Kidney glomerular epithelial cell (primary cell): Measurements from ENCODE around the gene MRGPRE.

Experiments
- DNase-seq: peaks from one replicate; lab custom pipeline; 2025; lab: John Stamatoyannopoulos, UW

Gene MRGPRE

DNA sequence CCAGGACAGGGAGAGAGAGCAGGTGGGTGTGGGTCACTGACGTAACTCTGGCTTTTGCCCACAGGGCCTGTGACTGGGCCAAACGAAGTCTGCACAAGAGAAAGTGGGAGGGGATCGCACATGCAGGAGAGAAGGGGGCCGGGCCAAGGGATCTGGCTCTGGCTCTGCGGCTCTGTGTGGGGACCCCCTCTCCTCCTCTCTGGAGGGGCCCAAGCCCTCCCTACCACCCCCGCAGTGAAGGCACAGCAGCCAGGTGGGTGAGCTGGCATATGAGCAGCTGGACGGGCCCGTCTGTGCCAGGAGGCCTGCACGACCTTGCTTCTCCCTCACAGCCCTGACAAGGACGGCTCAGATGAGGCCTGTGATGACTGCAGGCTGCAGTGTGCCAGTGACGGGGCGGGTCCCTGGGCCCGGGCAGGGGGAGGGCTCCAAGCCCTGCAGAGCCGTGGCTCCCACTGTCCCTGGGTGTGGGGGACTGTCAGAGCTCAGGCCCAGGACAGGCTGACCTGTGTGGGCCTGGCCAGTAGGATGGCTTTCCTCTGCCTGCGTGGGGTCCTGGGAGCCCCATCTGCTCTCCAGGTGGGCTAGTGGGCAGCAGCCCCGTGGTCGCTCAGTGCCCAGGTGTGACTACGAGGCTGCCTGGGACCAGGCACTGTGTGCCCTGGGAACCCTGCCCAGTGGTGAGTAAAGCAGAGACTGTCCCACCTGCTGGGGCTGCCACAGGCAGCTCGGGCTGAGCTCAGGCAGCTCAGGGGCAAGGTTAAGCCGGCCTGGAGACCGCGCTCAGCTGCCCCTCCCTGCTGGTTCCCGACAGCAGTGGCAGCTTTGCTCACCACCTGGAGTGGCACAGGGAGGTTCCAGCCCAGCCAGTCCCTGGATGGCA is 35.8 kb downstream of the MRGPRE start:
- no peak for DNase-seq

DNA sequence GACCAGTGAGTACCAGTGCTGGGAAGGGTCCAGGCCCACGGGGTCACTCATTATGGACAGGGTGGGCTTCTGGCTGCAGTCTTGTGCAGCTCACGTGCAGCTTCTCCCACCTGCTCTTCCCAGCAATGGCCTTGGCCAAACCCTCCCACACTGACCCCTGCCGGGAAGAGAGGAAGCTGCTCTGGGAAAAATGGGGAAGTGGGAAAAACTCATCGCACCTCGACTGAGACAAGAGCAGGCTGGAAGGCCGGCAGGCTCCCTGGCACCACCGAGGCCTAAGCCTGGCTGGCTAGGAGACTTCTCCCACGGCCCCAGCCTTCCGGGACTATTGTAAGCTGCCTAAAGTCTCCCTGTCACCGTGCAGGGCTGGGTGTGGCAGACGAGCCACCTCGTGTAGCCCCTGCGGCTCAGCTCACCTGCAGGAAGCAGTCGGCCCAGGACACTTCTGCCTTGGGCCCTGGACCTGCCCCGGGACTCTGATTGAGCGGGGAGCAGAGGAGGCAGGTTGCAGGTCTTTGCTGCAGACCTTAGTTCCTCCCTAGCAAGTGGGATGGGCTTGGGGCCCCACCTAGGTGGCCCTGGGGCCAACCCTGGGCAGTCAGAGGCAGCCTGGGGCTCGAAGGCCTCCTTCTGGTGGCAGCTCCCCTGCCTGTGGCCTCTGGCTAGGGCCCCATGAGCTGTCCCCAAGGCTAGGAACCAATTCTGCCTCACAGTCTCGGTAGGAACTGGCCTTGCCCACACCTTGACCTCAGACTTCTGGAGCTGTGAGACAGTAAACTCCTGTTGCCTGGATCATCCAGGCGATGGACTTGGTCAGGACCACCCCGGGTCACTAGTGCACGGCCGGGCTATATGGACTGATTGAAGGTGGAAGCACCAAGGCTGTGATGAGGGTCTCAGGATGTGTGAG is 36.7 kb downstream of the MRGPRE start:
- no peak for DNase-seq

DNA sequence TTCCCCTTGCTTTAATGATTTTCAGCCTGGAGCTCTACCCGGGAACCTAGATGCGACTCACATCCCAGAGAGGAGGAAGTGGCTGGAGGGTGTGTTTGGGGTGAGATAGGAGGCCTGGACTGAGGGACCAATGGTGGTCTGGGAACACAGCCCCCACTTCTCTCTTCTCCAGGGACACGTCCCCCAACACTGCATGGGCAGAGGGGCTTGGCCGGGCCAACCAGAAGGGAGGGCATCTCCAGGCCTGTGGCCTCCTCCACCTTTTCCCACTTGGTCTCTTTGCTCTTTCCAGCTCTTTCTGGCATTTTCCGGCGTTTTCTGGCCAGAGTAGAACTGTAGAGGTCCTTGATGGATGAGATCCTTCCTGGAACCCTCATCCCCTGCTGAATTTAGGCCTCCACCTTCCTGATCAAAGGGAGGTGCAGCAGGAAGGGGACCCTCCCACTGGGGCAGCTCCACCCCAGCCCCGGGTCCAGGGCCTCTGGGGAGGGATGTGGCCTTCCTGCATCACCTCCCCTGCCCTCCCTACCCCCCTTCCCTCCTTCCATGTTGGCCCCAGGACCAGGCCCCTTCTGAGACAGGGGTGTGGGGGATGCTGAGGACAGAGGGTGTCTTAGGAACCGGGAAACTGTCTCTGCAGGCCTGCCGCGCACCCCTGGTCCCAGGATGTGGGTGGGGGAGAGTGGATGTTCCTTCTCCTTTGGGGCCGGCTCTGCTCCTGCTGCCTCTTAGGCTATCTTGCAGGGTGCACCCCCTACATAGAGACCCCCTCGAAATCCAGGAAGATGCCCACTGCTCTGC is 38.0 kb downstream of the MRGPRE start:
- no peak for DNase-seq

DNA sequence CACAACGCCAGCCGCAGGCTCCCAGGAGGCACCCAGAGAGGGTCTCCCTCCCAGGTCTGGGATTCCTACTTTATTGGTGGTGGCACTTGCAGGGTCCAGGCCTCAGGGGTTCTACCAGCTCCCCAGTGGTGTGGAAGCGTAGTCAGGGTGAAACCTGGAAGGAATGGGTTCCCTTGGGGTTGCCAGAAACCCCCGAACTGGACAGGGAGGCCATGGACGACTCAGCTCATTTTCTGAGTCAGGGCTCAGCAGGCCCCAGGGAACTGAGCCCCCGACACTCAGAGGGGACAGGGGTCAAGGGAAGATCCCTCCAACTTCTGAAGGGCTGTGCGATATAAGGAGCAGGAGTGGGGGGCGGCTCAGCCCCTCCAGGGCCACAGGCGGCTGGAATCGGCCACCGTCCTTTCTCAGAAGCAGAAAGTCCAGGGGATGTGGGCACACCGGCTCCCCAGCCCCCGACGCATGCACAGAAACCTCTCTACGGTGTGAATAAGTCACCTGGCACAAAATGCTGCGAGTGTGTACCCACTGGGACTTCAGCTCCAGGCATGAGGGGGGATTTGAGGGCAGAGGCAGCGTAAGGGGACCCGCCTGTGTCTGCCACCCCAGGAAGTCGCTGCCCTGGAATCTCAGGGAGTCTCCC is 38.7 kb downstream of the MRGPRE start:
- DNase-seq: no peak

DNA sequence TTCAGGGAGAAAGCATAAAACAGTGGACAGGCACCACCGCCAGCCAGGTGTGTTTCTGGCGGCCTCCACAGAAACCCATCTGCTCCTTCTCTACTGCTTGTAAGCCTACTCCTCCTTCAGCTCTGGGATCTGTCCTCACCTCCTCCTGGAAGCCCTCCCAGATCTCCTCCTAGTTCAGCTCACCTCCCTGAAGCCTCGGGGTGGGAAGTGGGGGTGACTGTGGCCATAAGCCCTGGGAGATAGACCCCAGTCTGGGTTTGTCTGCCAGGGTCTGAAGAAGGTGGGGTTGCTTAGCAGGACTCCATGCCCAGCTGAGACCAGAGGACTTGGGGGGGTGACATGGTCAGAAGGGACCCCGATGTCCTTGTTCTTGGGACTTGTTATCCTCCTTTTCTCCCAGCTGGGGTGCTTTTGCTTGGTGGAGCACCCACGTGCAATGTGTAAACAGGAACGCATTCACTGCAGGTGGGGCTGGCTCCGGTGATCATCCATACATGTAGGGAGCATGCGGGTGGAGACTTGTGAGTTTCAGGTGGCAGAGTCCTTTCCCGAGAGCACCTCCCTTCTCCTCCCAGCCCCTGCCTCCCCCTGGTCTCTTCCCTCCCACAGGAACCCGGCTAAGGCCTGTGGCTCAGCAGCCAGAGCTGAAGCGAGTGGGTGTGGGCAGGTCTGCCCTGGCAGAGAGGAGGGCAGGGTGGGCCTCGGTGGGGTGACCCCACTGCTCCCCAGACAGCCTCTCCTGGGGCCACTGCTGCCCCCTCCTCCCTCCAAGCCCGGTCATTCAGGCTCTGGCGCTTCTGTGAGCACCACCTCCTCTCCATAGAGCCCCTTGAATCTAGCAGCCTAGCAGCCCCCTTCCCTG is 39.5 kb downstream of the MRGPRE start:
- no peak for DNase-seq

DNA sequence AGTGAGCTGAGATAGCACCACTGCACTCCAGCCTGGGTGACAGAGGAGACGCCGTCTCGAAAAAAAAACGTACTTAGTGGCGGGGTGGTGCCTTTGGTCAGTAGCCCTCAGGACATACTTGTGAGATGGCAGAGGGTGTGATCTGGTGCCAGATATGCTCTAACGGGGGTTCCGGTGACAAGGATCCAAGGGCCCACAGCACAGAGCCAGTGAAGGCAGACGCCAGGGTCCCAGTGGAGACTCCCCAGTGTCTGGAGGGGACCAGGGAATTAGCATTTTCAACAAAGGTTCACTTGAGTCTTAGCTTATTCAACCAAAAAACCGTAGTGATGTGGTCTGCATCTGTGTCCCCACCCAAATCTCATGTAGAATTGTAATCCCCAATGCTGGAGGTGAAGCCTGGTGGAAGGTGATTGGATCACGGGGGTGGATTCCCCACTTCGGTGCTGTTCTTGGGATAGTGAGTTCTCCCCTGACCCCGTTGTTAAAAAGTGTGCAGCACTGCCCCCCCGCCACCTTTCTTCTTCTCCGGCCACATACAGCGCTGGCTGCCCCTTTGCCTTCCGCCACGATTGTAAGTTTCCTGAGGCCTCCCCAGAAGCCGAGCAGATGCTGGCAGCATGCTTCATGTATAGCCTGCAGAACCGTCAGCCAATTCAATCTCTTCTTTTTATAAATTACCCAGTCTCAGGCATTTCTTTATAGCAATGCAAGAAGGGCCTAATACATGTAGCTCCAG is 40.5 kb downstream of the MRGPRE start:
- no peak for DNase-seq

DNA sequence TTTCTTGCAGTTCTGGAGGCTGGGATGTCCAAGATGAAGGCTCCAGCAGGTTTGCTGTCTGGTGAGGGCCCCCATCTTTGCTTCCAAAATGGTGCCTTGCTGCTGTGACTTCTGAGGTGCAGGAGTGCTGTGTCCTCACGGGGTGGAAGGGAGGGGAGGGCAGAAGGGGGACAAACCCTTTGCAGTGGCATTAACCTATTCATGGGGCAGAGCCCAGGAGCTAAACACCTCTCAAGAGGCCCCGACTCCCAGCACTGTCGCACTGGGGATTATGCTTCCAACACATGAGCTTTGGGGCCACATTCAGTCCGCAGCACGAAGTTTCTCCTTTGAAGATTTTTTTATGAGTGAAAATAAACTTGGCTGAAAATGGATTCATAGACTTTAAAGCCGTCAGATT is 41.6 kb downstream of the MRGPRE start:
- DNase-seq: no peak

DNA sequence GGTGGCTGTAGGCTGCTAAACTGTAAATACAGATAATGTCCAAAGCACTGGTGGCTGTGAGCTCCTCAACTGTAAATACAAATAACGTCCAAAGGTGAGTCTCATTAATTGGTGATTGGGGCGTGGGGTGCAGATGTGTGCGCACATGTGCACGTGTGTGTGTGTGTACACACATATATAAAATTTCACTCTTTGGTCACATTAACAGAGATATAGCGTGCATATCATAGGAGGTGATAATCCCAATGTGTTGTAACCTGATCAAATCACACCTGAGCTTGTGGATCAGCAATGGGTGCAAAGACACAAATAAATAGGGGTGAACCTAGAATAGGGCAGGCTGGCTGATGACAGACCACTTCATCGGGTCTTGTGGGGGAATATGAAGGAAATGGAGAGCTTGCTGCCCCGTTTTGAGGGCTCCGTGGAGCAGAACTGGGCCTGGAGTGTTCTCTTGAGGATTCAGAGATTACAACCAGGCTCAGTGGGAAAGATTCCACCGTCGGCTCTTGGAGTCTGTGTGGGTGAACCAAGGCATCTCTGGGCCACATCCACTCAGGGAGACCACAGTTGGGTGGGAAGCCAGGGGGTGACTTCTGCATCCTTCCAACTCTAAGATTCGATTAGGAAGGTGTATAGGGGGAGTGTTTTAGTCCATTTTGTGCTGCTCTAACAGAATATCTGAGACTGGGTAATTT is 42.2 kb downstream of the MRGPRE start:
- DNase-seq: no peak

DNA sequence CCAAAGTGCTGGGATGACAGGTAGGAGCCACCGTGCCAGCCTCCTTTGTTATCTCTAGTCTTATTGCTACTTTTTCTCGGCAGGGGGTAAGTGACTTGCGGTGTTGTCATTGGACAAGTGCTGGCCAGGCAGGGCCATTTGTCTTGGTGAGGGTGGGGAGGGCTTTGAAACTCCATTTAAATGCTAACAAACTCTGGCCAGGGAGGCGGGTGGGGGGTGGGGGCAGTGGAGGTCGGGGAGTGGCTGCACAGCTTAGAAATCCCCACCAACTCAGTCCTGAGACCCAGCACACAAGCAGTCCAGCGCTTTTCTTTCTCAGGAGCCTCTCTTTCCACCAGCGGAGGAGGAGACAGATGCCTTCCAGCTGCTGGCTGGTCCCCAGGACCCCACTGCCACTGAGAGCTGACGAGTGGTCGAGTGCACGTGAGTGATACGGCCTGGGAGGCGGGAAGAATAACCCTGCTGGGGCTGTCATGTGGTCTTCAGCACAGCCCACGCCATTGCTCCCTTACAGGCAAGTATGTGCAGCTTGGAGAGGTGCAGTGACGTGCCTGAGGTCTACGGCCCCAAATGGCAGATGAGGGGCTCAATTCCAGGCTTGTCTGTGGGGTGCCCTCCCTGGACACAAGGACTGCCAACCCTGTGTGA is 42.9 kb downstream of the MRGPRE start:
- DNase-seq: no peak

DNA sequence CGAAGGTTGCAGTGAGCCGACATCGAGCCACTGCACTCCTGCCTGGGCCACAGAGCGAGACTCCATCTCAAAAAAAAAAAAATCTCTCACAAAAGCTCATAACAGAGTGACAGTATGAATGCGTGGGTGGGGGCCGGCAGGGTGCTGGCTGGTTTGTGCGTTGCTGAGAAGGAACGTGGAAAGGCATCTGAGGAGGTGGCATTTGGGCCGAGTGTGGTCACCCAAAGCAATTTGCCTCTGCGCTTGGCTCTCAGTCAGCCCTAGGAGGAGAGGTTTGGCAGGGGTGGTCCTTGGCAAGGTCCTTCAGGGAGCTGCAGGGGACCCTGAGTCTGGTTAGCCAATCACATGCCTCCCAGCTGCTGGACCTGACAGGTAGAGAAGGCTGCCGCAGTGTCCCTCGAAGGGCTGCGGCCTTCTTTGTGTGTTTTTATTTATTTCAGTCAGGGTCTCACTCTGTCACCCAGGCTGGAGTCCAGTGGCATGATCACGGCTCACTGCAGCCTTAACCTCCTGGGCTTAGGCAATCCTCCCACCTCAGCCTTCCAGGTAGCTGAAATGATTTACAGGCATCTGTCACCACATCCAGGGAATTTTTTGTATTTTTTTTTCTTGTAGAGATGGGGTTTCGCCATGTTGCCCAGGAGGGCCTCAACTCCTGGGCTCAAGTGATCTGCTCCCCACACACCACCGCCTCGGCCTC is 43.6 kb downstream of the MRGPRE start:
- DNase-seq: no peak

DNA sequence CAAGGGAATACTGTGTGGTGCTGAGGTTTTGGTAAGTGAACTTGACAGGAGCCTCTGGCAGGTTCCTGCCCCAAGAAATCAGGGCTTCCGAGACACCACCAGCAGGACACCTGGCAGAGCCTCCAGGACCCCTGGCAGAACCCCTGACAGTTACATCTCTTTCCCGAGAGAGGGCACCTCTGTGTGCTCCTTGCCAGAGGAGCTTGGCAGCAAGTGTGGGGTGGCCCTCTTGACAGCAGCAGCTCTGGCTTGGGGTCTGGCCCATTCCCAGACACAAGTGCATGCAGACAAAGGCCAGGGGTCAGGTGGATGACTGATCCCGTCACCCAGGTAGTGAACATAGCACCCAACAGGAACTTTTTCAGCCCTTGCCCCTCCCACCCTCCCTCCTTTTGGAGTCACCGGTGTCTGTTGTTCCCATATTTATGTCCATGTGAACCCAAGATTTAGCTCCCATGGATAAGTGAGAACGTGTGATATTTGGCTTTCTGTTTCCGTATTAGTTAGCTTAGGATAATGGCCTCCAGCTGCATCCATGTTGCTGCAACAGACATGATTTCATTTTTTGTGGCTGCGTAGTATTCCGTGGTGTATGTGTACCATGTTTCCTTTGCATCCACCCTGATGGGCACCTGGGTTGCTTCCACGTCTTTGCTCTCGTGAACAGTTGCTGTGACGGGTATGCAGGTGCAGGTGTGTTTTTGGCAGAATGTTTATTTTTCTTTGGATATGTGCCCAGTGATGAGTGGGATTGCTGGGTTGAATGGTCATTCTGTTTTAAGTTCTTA is 45.9 kb downstream of the MRGPRE start:
- no peak for DNase-seq

DNA sequence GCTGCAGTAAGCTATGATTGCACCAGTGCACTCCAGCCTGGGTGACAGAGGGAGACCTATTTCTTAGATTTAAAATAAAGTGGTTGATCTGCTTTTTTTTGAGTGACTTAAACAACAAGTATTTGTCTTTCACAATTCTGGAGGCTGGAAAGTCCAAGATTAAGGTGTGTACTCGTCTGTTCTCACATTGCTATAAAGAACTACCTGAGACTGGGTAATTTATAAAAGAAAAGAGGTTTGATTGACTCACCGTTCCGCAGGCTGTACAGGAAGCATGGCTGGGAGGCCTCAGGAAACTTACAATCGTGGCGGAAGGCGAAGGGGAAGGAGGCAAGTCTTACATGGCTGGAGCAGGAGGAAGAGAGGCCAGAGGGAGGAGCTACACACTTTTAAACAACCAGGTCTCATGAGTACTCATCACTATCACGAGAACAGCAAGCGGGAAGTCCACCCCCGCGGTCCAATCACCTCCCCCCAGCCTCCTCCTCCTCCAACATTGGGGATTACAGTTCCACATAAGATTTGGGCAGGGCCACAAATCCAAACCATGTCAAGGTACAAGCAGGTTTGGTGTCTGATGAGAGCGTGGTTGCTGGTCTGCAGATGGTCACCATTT is 47.4 kb downstream of the MRGPRE start:
- no peak for DNase-seq

DNA sequence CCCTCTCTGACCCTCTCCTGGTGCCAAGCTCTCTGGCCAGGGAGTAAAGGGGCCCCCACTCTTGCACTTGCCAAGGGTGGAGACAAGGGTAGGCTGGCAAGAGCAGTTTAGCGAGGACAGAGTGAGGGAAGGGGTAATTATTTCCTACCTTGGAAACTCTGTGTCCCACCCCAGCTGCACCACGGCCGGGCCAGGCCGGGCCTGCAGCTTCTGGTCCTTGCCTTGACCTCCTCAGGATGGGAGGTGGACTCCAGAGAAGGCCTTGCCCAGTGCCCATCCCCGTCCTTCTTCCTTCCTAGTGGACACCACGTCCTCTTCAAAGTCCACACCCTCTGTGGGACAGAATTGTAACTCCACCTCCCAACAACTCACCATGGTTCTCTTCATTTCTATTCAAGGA is 48.7 kb downstream of the MRGPRE start:
- no peak for DNase-seq

DNA sequence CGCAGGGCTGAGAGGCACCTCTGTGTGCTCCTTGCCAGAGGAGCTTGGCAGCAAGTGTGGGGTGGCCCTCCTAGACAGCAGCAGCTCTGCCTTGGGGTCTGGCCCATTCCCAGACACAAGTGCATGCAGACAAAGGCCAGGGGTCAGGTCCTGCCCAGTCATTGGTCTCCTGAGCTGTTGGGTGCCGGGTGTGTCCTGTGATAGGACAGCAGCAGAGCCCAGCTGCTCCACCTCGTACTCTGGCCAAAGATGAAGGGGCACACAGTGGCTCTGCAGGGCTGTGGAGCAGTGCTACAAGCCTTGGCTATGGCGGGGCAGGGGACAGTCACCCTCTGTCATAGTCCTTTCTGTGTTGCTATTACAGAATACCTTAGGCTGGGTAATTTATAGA is 49.8 kb downstream of the MRGPRE start:
- DNase-seq: no peak

DNA sequence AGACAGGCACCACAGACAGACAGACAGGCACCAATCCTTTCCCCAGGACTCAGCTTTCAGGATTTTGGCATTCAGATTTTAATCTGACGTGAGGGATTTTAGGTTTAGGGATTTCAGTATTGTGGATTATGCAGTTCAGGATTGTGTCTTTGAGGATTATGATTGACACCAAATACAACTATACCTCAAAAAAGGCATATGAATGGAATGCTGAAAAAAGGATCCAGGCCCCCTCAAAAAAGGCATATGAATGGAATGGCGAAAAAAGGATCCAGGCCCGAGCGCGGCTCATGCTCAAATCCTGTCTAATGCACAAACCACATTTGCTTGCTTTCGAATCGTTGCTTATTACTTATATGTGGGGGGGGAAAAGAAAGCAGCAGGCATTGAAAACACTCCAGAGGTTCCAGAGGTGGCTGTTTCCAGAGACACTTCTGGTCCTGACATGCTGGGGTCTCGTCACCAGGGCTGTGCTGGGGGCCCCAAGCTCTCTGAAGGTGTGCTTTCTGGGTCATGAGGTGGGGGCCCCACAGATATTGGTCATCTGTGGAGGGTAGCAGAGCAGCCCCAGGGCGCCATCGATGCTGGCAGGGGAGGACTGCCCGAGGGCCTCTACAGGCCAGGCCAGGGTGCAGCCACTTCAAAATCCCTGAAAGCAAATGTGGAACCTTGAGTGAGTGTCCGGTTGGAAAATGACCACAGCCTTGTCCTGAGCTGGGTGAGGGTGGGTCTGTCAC is 50.3 kb downstream of the MRGPRE start:
- no peak for DNase-seq

DNA sequence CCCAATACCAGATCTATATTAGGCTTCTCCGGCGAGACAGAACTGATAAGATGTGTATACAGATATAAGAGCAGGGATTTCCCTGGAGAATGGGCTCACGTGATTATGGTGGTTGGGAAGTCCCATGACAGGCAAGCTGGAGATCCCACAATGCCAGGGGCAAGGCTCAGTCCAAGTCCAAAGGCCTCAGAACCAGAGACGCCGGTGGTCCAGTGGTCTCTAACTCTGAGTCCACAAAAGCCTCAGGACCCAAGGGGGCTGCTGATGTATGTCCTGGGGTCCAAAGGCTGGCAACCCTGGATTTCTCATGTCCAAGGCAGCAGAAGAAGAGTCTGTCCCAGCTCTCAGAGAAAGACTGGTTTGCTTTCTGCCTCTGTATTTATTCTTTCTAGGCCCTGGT is 51.3 kb downstream of the MRGPRE start:
- DNase-seq: no peak
